HCT116 (cell line): ENCODE results near the gene SIL1. TPM values are rescaled to one million over a fixed set of nuclear protein-coding genes. Genes with fewer than 3 reads are reported as not detected.

ENCODE experiments used
- ATAC-seq: fragments of 200-7000 bp; cut with Tn5 transposase; 2 replicates; pipeline ENCODE4 v1.9.1; 2020; ENCODE audit warnings: mild to moderate bottlenecking, moderate library complexity
- BruUV-seq: library from RNA; stranded (reverse); fragments of 400-500 nt; replicated peaks from 2 replicates; lab custom pipeline; 2021; lab: Mats Ljungman, UMichigan
- CTCF ChIA-PET: fragments of 300-600 bp; sonication (Branson Sonifier 250); formaldehyde crosslinking; loops from one replicate; lab custom pipeline; 2021; ENCODE audit warnings: antibody characterized with exemption; lab: Charles Lee
- POLR2A ChIA-PET: fragments of 300-600, 350-600 bp; sonication (Branson Sonifier 250); formaldehyde crosslinking; loops from one replicate; lab custom pipeline; 2021; ENCODE audit warnings: antibody characterized with exemption; lab: Charles Lee
- RAD21 ChIA-PET, 2 experiments: fragments of 300-600 bp; sonication (Branson Sonifier 250); formaldehyde crosslinking; loops; one replicate each; lab custom pipeline; 2023; ENCODE audit warnings: low total read pairs in 2 of 2; ENCODE audit not compliant: uncharacterized antibody in 2 of 2, unreplicated experiment in 2 of 2, low non-redundant PET in 1 of 2; lab: Charles Lee
- DNase-seq: peaks from one replicate; pipeline ENCODE4 v3.0.0-alpha.2; 2010; ENCODE audit warnings: low read depth, low spot score
- H2AFZ ChIP-seq: fragments of 200-600 bp; shearing (Covaris generic), sonication (generic); 2 replicates; pipeline ENCODE4 v1.6.1; 2017; ENCODE audit warnings: low read depth, mixed run types, mixed read lengths, antibody characterized with exemption, low read length; ENCODE audit not compliant: poor library complexity, severe bottlenecking
- H3K27ac ChIP-seq: 2 replicates; pipeline ENCODE4 v1.5.1; 2012; ENCODE audit warnings: low read depth, low read length
- H3K27me3 ChIP-seq: fragments of 200-600 bp; sonication (generic); 2 replicates; pipeline ENCODE4 v1.6.1; 2016; ENCODE audit warnings: mixed run types, low read length, mixed read lengths; ENCODE audit not compliant: insufficient read depth
- H3K36me3 ChIP-seq, 2 experiments: fragments of 200-500 bp in 1 of 2; fragments of 200-600 bp in 1 of 2; sonication (Bioruptor generic) in 1 of 2; sonication (generic) in 1 of 2; 2 replicates each; pipeline versions ENCODE4 v1.5.1 to v1.6.1; 2014 to 2016; ENCODE audit warnings: low read length in 2 of 2, inconsistent platforms in 1 of 2, mixed read lengths in 1 of 2, mixed run types in 1 of 2; ENCODE audit not compliant: insufficient read depth in 2 of 2, control insufficient read depth in 1 of 2
- H3K4me1 ChIP-seq, 2 experiments: fragments of 200-600 bp in 1 of 2; sonication (generic) in 1 of 2; 2 replicates each; pipeline versions ENCODE4 v1.5.1 to v1.6.1; 2012 to 2017; ENCODE audit warnings: low read length in 2 of 2, inconsistent platforms in 1 of 2, mild to moderate bottlenecking in 1 of 2, mixed read lengths in 1 of 2, mixed run types in 1 of 2, moderate library complexity in 1 of 2; ENCODE audit not compliant: insufficient read depth in 2 of 2, control insufficient read depth in 1 of 2
- H3K4me2 ChIP-seq: fragments of 200-600 bp; sonication (generic); 2 replicates; pipeline ENCODE4 v1.6.1; 2017; ENCODE audit warnings: mixed run types, low read length, mixed read lengths
- H3K4me3 ChIP-seq, 2 experiments: fragments of 200-600 bp in 1 of 2; sonication (generic) in 1 of 2; replicated peaks in 1 of 2; 2 replicates each; pipeline ENCODE4 v1.5.1; 2011 to 2016; ENCODE audit warnings: low read length in 2 of 2, control low read depth in 1 of 2, low read depth in 1 of 2, mild to moderate bottlenecking in 1 of 2, mixed read lengths in 1 of 2, mixed run types in 1 of 2
- H3K79me2 ChIP-seq: fragments of 200-600 bp; sonication (generic); 2 replicates; pipeline ENCODE4 v1.6.1; 2017; ENCODE audit warnings: mild to moderate bottlenecking, mixed run types, low read length, moderate library complexity, mixed read lengths; ENCODE audit not compliant: insufficient read depth
- H3K9ac ChIP-seq: fragments of 200-600 bp; sonication (generic); 2 replicates; pipeline ENCODE4 v1.6.1; 2016; ENCODE audit warnings: low read length, mixed read lengths
- H3K9me2 ChIP-seq: fragments of 200-600 bp; sonication (generic), shearing (Covaris generic); 2 replicates; pipeline ENCODE4 v1.6.1; 2017; ENCODE audit warnings: mixed run types, mild to moderate bottlenecking, moderate library complexity; ENCODE audit not compliant: insufficient read depth
- H3K9me3 ChIP-seq, 2 experiments: fragments of 200-500 bp in 1 of 2; fragments of 200-600 bp in 1 of 2; sonication (Bioruptor generic) in 1 of 2; sonication (generic) in 1 of 2; 2 replicates each; pipeline ENCODE4 v1.6.1; 2014 to 2017; ENCODE audit warnings: low read length in 2 of 2, mixed read lengths in 2 of 2, inconsistent platforms in 1 of 2, low read depth in 1 of 2, mild to moderate bottlenecking in 1 of 2, mixed run types in 1 of 2, moderate library complexity in 1 of 2; ENCODE audit not compliant: control insufficient read depth in 1 of 2, insufficient read depth in 1 of 2
- H4K20me1 ChIP-seq: fragments of 200-600 bp; sonication (generic), shearing (Covaris generic); 2 replicates; pipeline ENCODE4 v1.6.1; 2017; ENCODE audit warnings: mixed run types, mild to moderate bottlenecking, moderate library complexity; ENCODE audit not compliant: insufficient read depth
- CBX3 ChIP-seq: IDR thresholded peaks from 2 replicates; pipeline ENCODE4 v1.6.1; 2012; ENCODE audit warnings: low read depth
- CEBPB ChIP-seq: IDR thresholded peaks from 2 replicates; pipeline ENCODE4 v1.6.1; 2012; ENCODE audit warnings: low read depth
- EGR1 ChIP-seq: IDR thresholded peaks from 2 replicates; pipeline ENCODE4 v1.6.1; 2012; ENCODE audit warnings: low read depth
- ELF1 ChIP-seq: IDR thresholded peaks from 2 replicates; pipeline ENCODE4 v1.6.1; 2012; ENCODE audit warnings: low read depth, borderline replicate concordance
- EZH2 ChIP-seq: fragments of 200-600 bp; sonication (generic); IDR thresholded peaks from 2 replicates; pipeline ENCODE4 v1.6.1; 2017; ENCODE audit warnings: antibody characterized with exemption, mixed run types
- EZH2phosphoT487 ChIP-seq: fragments of 200-600 bp; IDR thresholded peaks from 2 replicates; pipeline ENCODE4 v1.6.1; 2018; ENCODE audit warnings: antibody characterized with exemption, borderline replicate concordance
- POLR2A ChIP-seq: IDR thresholded peaks from 2 replicates; pipeline ENCODE4 v1.7.0; 2011; ENCODE audit warnings: borderline replicate concordance; ENCODE audit not compliant: insufficient read depth, insufficient read length; ENCODE audit errors: extremely low read depth
- POLR2AphosphoS5 ChIP-seq: IDR thresholded peaks from 2 replicates; pipeline ENCODE4 v1.6.1; 2011; ENCODE audit warnings: mild to moderate bottlenecking, low read depth, low read length, moderate library complexity
- RAD21 ChIP-seq: IDR thresholded peaks from 2 replicates; pipeline ENCODE4 v1.6.1; 2012; ENCODE audit warnings: low read depth, mild to moderate bottlenecking
- SIN3A ChIP-seq: IDR thresholded peaks from 2 replicates; pipeline ENCODE4 v1.6.1; 2012; ENCODE audit warnings: low read depth
- SP1 ChIP-seq: IDR thresholded peaks from 2 replicates; pipeline ENCODE4 v1.6.1; 2012; ENCODE audit warnings: low read depth
- SRF ChIP-seq: IDR thresholded peaks from 2 replicates; pipeline ENCODE4 v1.6.1; 2012; ENCODE audit warnings: low read depth
- TCF7L2 ChIP-seq: IDR thresholded peaks from 2 replicates; pipeline ENCODE4 v1.7.0; 2011; ENCODE audit warnings: borderline replicate concordance, inconsistent platforms; ENCODE audit not compliant: insufficient read depth, insufficient read length; ENCODE audit errors: extremely low read depth
- ZFX ChIP-seq: fragments of 450-650 bp; IDR thresholded peaks from 2 replicates; pipeline ENCODE4 v1.6.1; 2017
- ZNF274 ChIP-seq: fragments of 200-500 bp; sonication (Bioruptor generic); IDR thresholded peaks from 2 replicates; pipeline ENCODE4 v1.6.1; 2014; ENCODE audit warnings: mild to moderate bottlenecking, low read depth, low read length, inconsistent platforms
- intact Hi-C: fragments of 100-400 bp; cut with micrococcal nuclease; formaldehyde crosslinking; loops from 2 replicates; pipeline ENCODE4 v1.10.0; 2022
- total RNA-seq: library from RNA; stranded (reverse); gene quantifications from one replicate; pipeline ENCODE4 v1.2.1, GENCODE V29; 2021; ENCODE audit not compliant: unreplicated experiment
- TF ChIP-seq, protein P1 (sequence below): IDR thresholded peaks from 2 replicates; pipeline ENCODE4 v1.6.1; 2011; ENCODE audit warnings: mild to moderate bottlenecking, low read length, moderate library complexity; ENCODE audit not compliant: insufficient replicate concordance; ENCODE audit errors: extremely low read depth
- TF ChIP-seq, protein P2 (sequence below): IDR thresholded peaks from 2 replicates; pipeline ENCODE4 v1.6.1; 2012; ENCODE audit warnings: low read depth

SIL1 gene
- total RNA-seq, 1 experiment from 2014 or later: 34.0 TPM

DNA sequence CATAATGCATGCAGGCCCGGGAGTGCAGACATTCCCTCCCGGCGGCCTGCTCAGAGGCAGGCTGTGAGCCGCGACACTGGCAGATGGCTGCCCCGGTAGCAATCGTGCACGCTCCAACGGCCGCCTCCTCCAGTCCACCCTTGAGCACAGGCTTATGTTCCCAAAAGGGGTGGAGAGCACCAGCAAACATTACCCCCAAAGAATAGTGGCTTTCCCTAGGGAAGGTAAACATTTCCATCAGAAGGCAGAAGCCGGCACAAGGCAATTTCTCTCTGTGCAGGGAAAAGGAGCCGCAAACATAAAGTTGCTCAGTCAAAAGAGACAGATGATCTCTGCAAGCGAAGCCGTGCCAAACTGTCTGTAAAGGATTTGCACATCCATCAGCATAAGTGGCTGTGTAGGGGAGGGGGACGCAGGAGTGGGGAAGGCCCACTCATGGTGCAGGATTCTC lies 92.5 kb downstream of the SIL1 start:
- intact Hi-C loops: no loop called here
- POLR2A ChIA-PET: no interaction called here
- Histone ChIP-seq H3K4me2 (no peak overlapping the region), H3K27me3 (no peaks in the 10 kb centered on the region), H3K9ac (no peak overlapping the region), H4K20me1 (peaks cover 4% of the 10 kb centered on the region; the same call in 1 of the 2 replicates), H3K36me3 (no peaks in the 10 kb centered on the region), H3K9me3 (no peaks in the 10 kb centered on the region), H3K4me1 (peaks cover 7 to 8% of the 10 kb centered on the region in 2 experiments; a peak in 3 of 4 replicates), H3K79me2 (no peaks in the 10 kb centered on the region), H3K27ac (no peak overlapping the region), H2AFZ (no peak overlapping the region), H3K9me2 (no peaks in the 10 kb centered on the region), H3K4me3 (no peak overlapping the region)
- RAD21 ChIA-PET: no interaction called here
- CTCF ChIA-PET: no interaction called here
- BruUV-seq: no TSS peak
- DNase-seq (no peak), ATAC-seq (no peak)
- TF ChIP-seq ZNF274: no peak
- no peak for TF ChIP-seq EGR1
- no peak for TF ChIP-seq CBX3
- TF ChIP-seq SRF: no peak
- TF ChIP-seq SP1: no peak
- TF ChIP-seq POLR2A: no peak
- TF ChIP-seq RAD21: no peak
- TF ChIP-seq EZH2: no peak
- no peak for TF ChIP-seq EZH2phosphoT487
- TF ChIP-seq ELF1: no peak
- TF ChIP-seq ZFX: no peak
- TF ChIP-seq, protein P1, sequence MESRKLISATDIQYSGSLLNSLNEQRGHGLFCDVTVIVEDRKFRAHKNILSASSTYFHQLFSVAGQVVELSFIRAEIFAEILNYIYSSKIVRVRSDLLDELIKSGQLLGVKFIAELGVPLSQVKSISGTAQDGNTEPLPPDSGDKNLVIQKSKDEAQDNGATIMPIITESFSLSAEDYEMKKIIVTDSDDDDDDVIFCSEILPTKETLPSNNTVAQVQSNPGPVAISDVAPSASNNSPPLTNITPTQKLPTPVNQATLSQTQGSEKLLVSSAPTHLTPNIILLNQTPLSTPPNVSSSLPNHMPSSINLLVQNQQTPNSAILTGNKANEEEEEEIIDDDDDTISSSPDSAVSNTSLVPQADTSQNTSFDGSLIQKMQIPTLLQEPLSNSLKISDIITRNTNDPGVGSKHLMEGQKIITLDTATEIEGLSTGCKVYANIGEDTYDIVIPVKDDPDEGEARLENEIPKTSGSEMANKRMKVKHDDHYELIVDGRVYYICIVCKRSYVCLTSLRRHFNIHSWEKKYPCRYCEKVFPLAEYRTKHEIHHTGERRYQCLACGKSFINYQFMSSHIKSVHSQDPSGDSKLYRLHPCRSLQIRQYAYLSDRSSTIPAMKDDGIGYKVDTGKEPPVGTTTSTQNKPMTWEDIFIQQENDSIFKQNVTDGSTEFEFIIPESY: no peak
- TF ChIP-seq, protein P2, sequence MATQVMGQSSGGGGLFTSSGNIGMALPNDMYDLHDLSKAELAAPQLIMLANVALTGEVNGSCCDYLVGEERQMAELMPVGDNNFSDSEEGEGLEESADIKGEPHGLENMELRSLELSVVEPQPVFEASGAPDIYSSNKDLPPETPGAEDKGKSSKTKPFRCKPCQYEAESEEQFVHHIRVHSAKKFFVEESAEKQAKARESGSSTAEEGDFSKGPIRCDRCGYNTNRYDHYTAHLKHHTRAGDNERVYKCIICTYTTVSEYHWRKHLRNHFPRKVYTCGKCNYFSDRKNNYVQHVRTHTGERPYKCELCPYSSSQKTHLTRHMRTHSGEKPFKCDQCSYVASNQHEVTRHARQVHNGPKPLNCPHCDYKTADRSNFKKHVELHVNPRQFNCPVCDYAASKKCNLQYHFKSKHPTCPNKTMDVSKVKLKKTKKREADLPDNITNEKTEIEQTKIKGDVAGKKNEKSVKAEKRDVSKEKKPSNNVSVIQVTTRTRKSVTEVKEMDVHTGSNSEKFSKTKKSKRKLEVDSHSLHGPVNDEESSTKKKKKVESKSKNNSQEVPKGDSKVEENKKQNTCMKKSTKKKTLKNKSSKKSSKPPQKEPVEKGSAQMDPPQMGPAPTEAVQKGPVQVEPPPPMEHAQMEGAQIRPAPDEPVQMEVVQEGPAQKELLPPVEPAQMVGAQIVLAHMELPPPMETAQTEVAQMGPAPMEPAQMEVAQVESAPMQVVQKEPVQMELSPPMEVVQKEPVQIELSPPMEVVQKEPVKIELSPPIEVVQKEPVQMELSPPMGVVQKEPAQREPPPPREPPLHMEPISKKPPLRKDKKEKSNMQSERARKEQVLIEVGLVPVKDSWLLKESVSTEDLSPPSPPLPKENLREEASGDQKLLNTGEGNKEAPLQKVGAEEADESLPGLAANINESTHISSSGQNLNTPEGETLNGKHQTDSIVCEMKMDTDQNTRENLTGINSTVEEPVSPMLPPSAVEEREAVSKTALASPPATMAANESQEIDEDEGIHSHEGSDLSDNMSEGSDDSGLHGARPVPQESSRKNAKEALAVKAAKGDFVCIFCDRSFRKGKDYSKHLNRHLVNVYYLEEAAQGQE: no peak
- TF ChIP-seq CEBPB: no peak
- no peak for TF ChIP-seq POLR2AphosphoS5
- no peak for TF ChIP-seq SIN3A
- no peak for TF ChIP-seq TCF7L2
